Frontal cortex (tissue), 4 donors: ENCODE measurements around the gene SEC61B. TPM values are rescaled to one million over a fixed set of nuclear protein-coding genes. Genes with fewer than 3 reads are reported as not detected.
"Not testable (repeated sequence)": the region's sequence is repeated elsewhere in the genome, so short reads cannot be mapped to it uniquely, and the experiment has no call there.

Experiments
- DNase-seq, 2 donors: peaks; one replicate each; pipeline ENCODE4 v3.0.0; 2012; ENCODE audit warnings: low spot score in 2 of 2
- FAIRE-seq: peaks from 2 replicates; lab custom pipeline; 2012; peaks lifted over from hg19 to GRCh38; lab: Jason Lieb, UNC
- total RNA-seq: library from RNA; depleted of rRNA; stranded (reverse); fragments of >200 nt; gene quantifications from one replicate; pipeline ENCODE4 v1.2.3, GENCODE V29; 2014
- donor health status: control.
- donor health status: control.
- donor health status: control.

Gene SEC61B
- total RNA-seq, 1 donor from 2014 or later: 40.4 TPM

GRCh38 chr9:99189887-99190596 is 32.0 kb upstream of the SEC61B start:
- DNase-seq (no peak), FAIRE-seq (no peak)

- FAIRE-seq: no peak
- no peak for DNase-seq
These were observed 31.3 kb upstream of the SEC61B start for GRCh38 chr9:99190597-99191283.

DNA sequence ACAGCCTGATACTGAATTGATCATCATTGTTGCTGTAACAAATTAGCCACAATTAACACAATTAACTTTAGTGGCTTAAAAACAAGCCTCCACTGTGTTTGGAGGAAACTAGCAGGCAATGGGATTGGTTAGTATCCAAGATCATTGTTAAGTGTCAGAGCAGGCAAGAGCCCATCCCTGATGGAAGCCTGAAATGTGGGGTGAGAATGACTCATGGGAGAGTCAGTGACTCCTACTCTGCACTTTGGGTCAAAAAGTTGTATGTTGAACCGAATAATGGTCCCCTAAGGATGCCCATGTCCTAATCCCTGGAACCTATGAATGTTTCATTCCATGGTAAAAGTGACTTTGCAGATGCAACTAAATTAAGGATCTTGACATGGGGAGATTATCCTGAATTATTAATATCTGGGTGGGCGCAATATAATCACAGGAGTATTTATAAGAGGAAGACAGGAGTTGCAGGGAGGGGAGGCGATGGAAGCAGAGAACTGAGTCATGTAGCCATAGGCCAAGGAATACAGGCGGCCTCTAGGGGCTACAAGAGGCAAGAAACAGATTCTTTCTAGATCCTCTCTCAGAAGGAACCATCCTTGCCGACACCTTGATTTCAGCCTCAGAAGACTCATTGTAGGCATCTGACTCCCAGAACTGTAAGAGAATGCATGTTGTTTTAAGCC is 29.2 kb upstream of the SEC61B start:
- no peak for FAIRE-seq
- DNase-seq: no peak

- DNase-seq: no peak
- no peak for FAIRE-seq
These were observed 28.6 kb upstream of the SEC61B start for GRCh38 chr9:99193466-99193821.

DNA sequence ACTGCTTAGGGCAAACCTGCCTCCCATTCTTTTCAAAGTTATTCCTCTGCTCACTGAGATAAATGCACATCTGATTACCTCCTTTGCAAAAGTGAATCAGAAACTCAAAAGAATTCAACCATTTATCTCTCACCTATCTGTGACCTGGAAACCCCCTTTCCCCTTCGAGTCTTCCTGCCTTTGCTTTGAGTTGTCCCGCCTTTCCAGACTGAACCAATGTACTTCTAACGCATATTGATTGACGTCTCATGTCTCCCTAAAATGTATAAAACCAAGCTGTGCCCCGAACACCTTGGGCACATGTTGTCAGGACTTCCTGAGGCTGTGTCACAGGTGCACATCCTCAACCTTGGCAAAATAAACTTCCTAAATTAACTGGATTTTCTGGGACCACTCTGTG is 25.6 kb upstream of the SEC61B start:
- not testable (repeated sequence) for DNase-seq, FAIRE-seq

DNA sequence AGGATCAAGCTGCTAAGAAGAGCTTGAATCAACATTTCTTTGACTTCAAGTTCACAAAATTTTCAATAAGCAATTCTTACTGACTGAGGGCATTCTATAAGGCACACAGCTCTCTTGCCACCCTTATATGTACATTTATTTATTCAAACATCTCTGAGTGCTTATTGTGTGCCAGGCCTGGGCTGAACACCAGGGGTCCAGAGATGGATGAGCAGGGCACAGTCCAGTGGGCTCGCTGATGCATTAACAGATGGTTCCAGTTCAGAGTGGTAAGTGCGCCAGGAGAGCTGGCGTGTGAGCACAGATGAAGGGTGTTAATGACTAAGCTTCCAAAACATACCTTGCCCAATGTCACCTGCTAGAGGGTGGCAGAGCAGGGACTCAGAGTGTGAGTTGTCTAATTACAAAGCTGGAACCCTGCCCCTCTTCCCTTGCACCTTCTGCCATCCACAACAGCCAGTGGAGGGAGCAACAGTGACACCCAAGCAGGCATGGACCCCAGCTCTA is 24.9 kb upstream of the SEC61B start:
- no peak for FAIRE-seq
- no peak for DNase-seq

GRCh38 chr9:99197987-99198386 is 24.1 kb upstream of the SEC61B start:
- DNase-seq (no peak), FAIRE-seq (no peak)

DNA sequence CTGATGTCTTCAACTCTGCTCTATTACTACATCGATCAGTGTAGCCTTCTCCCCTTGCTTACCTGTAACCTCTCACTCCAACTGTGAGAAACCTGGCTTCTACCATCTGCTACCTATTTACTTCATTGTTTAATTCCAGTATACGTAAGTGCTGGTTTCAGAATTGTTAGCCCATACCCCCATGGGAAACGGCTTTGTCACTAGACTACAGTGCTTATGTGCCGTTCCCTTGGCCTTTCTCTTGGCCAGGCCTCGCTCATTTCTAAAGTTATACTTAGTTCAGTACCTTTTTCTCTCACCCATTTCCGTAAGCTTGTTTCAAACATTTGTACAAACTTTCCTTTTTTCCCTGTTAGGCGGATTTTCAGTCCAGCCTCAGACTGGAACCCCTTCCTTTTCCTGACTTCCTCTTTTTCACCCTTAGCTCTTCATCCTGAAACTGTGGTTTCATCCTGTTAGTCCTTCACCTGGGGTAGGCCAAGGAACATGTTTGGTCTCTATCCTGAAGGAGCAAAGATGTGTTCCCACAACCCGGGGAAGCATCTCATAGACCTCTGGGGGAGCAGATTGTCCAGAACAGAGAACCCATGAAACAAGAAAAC is 22.0 kb upstream of the SEC61B start:
- FAIRE-seq (no peak), DNase-seq (no peak)

GRCh38 chr9:99201603-99202002 is 20.5 kb upstream of the SEC61B start:
- FAIRE-seq: no peak
- DNase-seq: no peak

GRCh38 chr9:99210572-99210971 is 11.5 kb upstream of the SEC61B start:
- FAIRE-seq: peak; percentile 59
- no peak for DNase-seq

- FAIRE-seq (no peak), DNase-seq (no peak)
These were observed 10.3 kb upstream of the SEC61B start for GRCh38 chr9:99211746-99212145.

DNA sequence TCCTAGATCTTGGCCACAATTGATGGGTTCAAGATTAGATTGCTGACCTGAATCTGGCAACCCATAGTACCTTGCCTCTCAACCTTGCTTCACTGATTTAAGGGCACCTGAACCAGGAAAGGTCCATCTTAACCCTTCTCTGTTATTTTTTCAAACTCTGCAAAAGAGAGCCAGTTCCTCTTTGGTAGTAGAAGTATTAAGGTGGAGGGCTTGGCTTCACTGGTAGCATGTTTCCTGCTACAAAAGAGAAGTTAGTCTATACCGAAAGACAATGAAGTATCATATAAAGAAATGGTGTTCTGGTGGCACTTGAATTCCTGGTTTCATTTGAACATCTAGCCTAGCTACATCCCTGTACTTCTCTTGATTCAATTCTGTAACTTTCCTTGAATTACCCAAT is 8.9 kb upstream of the SEC61B start:
- FAIRE-seq (no peak), DNase-seq (no peak)

GRCh38 chr9:99216073-99216472 is 6.0 kb upstream of the SEC61B start:
- FAIRE-seq (no peak), DNase-seq (no peak)

DNA sequence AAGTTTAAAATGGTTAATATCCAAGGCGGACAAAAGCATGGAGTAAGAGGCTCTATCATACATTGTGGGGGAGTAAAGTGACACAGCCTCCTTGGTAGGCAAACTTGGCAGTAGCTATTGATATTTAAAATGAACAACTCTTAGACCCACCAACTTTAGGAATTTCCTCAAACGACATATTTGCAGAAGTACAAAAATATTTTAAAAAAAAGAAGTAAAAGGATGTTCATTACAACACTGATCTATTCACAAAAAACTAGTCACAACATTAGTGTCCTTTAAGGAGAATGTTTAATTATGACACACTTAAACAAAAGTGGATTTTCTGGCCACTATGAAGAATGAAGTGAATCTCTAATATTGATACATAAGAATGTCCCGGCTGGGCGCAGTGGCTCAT is 2.1 kb upstream of the SEC61B start:
- no peak for FAIRE-seq
- no peak for DNase-seq

GRCh38 chr9:99221266-99221620 is 839 bp upstream of the SEC61B start:
- FAIRE-seq: no peak
- DNase-seq: no peak

DNA sequence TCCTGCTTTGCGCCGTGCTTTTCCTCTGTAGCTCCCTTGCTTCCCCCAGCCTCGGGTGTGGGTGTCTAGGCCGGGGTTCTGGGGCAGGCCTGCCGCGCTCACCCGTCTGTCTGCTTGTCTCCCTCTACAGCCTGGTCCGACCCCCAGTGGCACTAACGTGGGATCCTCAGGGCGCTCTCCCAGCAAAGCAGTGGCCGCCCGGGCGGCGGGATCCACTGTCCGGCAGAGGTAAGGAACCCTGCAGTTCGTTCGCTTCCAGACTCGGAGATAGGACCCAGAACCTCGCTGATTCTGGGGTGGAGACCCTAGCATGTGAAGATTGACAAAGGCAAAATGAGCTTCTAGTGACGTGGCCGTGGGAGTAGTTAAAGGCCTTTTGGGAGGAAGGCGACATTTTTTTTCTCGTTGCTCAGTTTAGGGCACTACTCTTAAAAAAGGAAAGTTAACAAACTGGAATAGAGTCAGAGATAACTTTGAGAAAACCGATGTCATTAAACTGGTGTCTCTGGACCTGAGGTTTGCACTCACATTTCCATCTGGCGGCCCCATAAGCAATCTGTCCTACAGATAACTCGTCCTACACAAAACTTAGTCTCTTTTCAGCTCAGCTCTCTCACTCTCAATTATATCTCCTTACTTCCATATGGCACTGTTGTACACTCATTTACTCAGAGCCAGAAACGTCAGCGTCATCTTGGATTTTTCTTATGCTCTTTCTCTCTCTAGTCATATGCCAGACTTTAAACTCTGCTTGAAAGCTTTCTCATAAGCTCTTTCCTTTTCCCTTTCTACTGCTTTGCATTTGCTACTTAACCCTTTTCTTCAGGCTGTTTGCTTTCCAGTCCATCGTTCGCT is 561 bp downstream of the SEC61B start:
- no peak for FAIRE-seq
- DNase-seq: no peak

DNA sequence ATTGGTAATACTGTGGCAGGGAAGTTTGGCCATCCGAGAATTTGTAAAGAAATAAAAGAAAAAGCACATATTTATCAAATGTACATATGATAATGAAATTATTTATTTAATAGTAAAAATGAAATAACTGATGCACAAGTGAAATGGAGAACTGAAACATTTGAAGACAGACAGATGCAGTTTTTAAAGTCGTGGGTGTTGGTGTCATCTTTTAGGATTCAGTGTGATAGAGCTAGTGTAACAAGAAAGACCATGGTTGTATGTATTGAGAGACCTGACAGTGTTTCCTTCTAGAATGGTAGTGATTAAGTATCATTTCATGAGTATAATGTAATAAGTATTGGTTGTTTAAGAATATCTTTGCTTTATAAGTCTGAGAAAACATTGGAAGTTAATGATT is 2.4 kb downstream of the SEC61B start:
- no peak for FAIRE-seq
- no peak for DNase-seq

DNA sequence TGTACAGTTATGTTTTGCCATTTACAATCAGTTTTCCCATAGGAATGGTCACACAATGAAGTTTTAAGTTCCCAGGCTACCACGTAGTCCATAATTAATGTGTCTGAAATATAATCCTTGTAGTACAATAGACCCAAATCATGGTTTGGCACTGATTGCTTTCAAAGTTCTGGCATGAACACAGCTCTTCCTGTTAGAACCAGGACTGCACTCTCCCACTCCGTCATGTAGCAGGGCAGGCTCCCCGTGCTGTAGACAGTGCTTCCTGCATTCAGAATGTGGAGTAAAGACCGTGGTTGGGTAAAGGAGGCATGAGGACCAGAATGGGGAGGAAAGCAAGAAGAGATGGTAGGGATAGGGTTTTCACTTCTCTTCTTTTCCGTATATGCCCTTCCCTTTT is 4.0 kb downstream of the SEC61B start:
- FAIRE-seq (no peak), DNase-seq (no peak)

- DNase-seq (no peak), FAIRE-seq (no peak)
These were observed 8.1 kb downstream of the SEC61B start for GRCh38 chr9:99230206-99230605.

GRCh38 chr9:99231711-99232110 is 9.6 kb downstream of the SEC61B start:
- DNase-seq: no peak
- no peak for FAIRE-seq
